Smooth muscle cell (in vitro differentiated cells): Measurements from ENCODE around the gene MFAP1. TPM values are rescaled to one million over a fixed set of nuclear protein-coding genes. Genes with fewer than 3 reads are reported as not detected.

Experiments used
- DNase-seq: peaks from one replicate; lab custom pipeline; 2025; ENCODE audit not compliant: unreplicated experiment; lab: John Stamatoyannopoulos, UW
- H2AFZ ChIP-seq: fragments of 200-600 bp; sonication (generic); 2 replicates; pipeline ENCODE4 v1.6.0; 2016; ENCODE audit warnings: antibody characterized with exemption, low read depth, mild to moderate bottlenecking
- H3F3A ChIP-seq: fragments of 200-600 bp; sonication (generic); 2 replicates; pipeline ENCODE4 v1.6.0; 2017; ENCODE audit warnings: antibody characterized with exemption, low read depth
- H3K27ac ChIP-seq: fragments of 200-600 bp; sonication (generic); 2 replicates; pipeline ENCODE4 v1.5.1; 2016; ENCODE audit warnings: low read depth, mild to moderate bottlenecking
- H3K27me3 ChIP-seq: fragments of 200-600 bp; sonication (generic); 2 replicates; pipeline ENCODE4 v1.6.1; 2016; ENCODE audit warnings: low read depth, mild to moderate bottlenecking
- H3K36me3 ChIP-seq: fragments of 200-600 bp; sonication (generic); 2 replicates; pipeline ENCODE4 v1.5.1; 2016; ENCODE audit warnings: low read depth
- H3K4me1 ChIP-seq: fragments of 200-600 bp; sonication (generic); 2 replicates; pipeline ENCODE4 v1.5.1; 2016; ENCODE audit warnings: low read depth
- H3K4me2 ChIP-seq: fragments of 200-600 bp; sonication (generic); 2 replicates; pipeline ENCODE4 v1.6.0; 2016; ENCODE audit warnings: mild to moderate bottlenecking
- H3K4me3 ChIP-seq: fragments of 200-600 bp; sonication (generic); 2 replicates; pipeline ENCODE4 v1.5.1; 2016; ENCODE audit warnings: mild to moderate bottlenecking
- H3K79me2 ChIP-seq: fragments of 200-600 bp; sonication (generic); 2 replicates; pipeline ENCODE4 v1.6.0; 2016; ENCODE audit warnings: low read depth, mild to moderate bottlenecking
- H3K9ac ChIP-seq: fragments of 200-600 bp; sonication (generic); 2 replicates; pipeline ENCODE4 v1.6.0; 2016; ENCODE audit warnings: low read depth
- H3K9me3 ChIP-seq: fragments of 200-600 bp; sonication (generic); replicated peaks from 2 replicates; pipeline ENCODE4 v1.5.1; 2016; ENCODE audit warnings: low read depth
- H4K20me1 ChIP-seq: fragments of 200-600 bp; sonication (generic); 2 replicates; pipeline ENCODE4 v1.6.0; 2016; ENCODE audit warnings: low read depth
- WGBS: methylation state at CpG from one replicate; pipeline ENCODE4 v1.1.7; 2016; ENCODE audit warnings: low lambda C conversion rate; 5-methylcytosine and 5-hydroxymethylcytosine counted together
- polyA plus RNA-seq: library from polyadenylated mRNA; unstranded; fragments of >200 nt; fragmentation: Nextera tagmentation; extraction: Ambion mirVana; gene quantifications from 2 replicates; pipeline ENCODE4 v1.2.1, GENCODE V29; 2016
- total RNA-seq: library from RNA; depleted of rRNA; stranded (reverse); fragments of >200 nt; gene quantifications from 2 replicates; pipeline ENCODE4 v1.2.3, GENCODE V29; 2014
- TF ChIP-seq, protein P1 (sequence below): fragments of 200-600 bp; sonication (generic); IDR thresholded peaks from 2 replicates; pipeline ENCODE4 v1.5.1; 2017; ENCODE audit warnings: borderline replicate concordance, mild to moderate bottlenecking, antibody characterized with exemption; ENCODE audit not compliant: insufficient read depth, poor library complexity, severe bottlenecking

Gene MFAP1
- total and polyA plus RNA-seq, 2 experiments from 2014 or later, result 34.9 to 41.2 TPM

DNA sequence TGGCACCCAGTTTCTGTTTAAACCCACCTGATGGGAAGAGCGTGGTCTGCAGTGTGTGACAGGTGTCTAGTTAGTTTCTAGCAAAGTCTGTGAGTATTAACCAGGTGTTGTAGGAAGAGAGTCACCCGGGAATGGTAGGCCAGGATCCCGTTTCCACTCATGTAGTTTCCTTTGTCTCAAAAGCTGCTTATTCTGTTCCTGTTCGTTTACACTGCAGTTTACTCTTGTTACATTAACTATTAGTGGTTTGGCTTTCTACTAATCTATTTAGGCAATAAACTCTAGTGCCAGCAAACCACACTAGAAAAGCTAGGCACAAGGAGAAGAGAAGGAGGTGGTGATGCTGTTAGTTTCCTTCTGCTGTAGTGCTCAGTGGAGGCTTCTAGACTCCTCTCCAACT lies 35.1 kb upstream of the MFAP1 start:
- H2AFZ ChIP-seq, result no peak overlapping the region
- no peak overlapping the region for H3K4me3 ChIP-seq
- WGBS, result 89% methylated on average over 4 of the region's 4 CpGs
- H3K4me1 ChIP-seq, result no peaks in the 10 kb centered on the region
- H3K27me3 ChIP-seq, result no peaks in the 10 kb centered on the region
- no peaks in the 10 kb centered on the region for H3K36me3 ChIP-seq
- no peaks in the 10 kb centered on the region for H3K79me2 ChIP-seq
- no peaks in the 10 kb centered on the region for H4K20me1 ChIP-seq
- H3K4me2 ChIP-seq, result no peak overlapping the region
- H3K9ac ChIP-seq, result no peak overlapping the region
- H3F3A ChIP-seq, result no peaks in the 10 kb centered on the region
- H3K9me3 ChIP-seq, result no peaks in the 10 kb centered on the region
- no peak overlapping the region for H3K27ac ChIP-seq
- no peak for DNase-seq
- TF ChIP-seq, protein P1, sequence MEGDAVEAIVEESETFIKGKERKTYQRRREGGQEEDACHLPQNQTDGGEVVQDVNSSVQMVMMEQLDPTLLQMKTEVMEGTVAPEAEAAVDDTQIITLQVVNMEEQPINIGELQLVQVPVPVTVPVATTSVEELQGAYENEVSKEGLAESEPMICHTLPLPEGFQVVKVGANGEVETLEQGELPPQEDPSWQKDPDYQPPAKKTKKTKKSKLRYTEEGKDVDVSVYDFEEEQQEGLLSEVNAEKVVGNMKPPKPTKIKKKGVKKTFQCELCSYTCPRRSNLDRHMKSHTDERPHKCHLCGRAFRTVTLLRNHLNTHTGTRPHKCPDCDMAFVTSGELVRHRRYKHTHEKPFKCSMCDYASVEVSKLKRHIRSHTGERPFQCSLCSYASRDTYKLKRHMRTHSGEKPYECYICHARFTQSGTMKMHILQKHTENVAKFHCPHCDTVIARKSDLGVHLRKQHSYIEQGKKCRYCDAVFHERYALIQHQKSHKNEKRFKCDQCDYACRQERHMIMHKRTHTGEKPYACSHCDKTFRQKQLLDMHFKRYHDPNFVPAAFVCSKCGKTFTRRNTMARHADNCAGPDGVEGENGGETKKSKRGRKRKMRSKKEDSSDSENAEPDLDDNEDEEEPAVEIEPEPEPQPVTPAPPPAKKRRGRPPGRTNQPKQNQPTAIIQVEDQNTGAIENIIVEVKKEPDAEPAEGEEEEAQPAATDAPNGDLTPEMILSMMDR, result no peak

DNA sequence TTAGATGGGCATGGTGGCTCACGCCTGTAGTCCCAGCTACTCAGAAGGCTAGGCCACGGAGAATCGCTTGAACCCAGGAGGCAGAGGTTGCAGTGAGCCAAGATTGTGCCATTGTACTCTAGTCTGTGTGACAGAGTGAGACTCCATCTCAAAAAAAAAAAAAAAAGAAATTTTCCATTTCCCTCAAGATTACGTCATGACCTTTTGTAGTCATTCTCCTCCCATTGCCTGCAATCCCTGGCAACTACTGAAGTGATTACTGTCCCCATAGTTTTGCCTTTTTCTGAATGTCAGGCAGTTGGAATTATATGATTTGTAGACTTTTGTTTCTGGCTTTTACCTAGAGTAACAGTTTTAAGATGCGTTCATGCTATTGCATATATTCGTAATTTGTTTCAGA lies 30.3 kb upstream of the MFAP1 start:
- DNase-seq, result no peak
- no peak overlapping the region for H3K4me2 ChIP-seq
- WGBS, result 88% methylated on average over 6 of the region's 6 CpGs
- H4K20me1 ChIP-seq, result no peaks in the 10 kb centered on the region
- H3K4me3 ChIP-seq, result no peak overlapping the region
- H3K27me3 ChIP-seq, result no peaks in the 10 kb centered on the region
- H3F3A ChIP-seq, result no peaks in the 10 kb centered on the region
- TF ChIP-seq, protein P1, result no peak
- no peaks in the 10 kb centered on the region for H3K9me3 ChIP-seq
- no peak overlapping the region for H3K27ac ChIP-seq
- H2AFZ ChIP-seq, result no peak overlapping the region
- H3K9ac ChIP-seq, result no peak overlapping the region
- no peaks in the 10 kb centered on the region for H3K79me2 ChIP-seq
- H3K36me3 ChIP-seq, result no peaks in the 10 kb centered on the region
- H3K4me1 ChIP-seq, result no peaks in the 10 kb centered on the region

DNA sequence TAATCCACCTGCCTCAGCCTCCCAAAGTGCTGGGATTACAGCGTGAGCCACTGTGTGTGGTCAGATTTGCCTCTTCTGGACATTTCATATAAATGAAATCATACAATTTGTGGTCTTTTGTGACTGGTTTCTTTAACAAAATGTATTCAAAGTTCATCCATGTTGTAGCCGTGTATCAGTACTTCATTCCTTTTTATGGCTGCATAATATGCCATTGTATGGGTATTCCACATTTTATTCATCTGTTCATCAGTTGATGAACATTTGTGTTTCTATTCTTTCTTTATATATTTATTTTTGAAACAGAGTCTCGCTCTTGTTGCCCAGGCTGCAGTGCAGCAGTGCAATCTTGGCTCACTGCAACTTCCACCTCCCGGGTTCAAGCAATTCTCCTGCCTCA lies 28.1 kb upstream of the MFAP1 start:
- TF ChIP-seq, protein P1, result no peak
- H3K9ac ChIP-seq, result no peak overlapping the region
- no peaks in the 10 kb centered on the region for H3K36me3 ChIP-seq
- H3K27me3 ChIP-seq, result no peaks in the 10 kb centered on the region
- DNase-seq, result no peak
- H3K79me2 ChIP-seq, result no peaks in the 10 kb centered on the region
- no peaks in the 10 kb centered on the region for H3K9me3 ChIP-seq
- H3K4me1 ChIP-seq, result no peaks in the 10 kb centered on the region
- no peaks in the 10 kb centered on the region for H4K20me1 ChIP-seq
- H2AFZ ChIP-seq, result no peak overlapping the region
- H3K4me2 ChIP-seq, result no peak overlapping the region
- WGBS, result 96% methylated on average over 4 of the region's 4 CpGs
- no peak overlapping the region for H3K4me3 ChIP-seq
- H3F3A ChIP-seq, result no peaks in the 10 kb centered on the region
- H3K27ac ChIP-seq, result no peak overlapping the region

DNA sequence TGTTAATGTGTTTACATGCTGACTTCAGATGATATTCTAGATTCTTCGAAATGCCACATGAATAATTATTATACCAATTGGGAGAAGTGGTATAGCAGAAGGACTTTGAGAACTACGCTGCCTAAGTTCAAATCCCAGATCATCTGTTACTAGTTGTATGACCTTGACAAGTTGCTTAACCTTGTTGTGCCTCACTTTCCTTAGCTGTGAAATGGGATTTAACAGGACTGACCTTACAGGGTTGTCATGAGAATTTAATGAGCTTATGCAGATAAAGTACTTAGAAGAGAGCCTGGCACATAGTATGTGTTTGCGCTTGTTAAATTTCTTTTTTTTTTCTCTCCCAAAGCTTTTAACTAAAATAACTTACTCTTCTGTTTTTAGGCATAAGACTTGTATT lies 26.8 kb upstream of the MFAP1 start:
- WGBS, result 98% methylated on average over 3 of the region's 3 CpGs
- Histone ChIP-seq H3F3A (no peaks in the 10 kb centered on the region), H3K79me2 (no peaks in the 10 kb centered on the region), H3K27me3 (no peaks in the 10 kb centered on the region), H3K27ac (no peak overlapping the region), H2AFZ (no peak overlapping the region), H3K9ac (no peak overlapping the region), H3K4me3 (no peak overlapping the region), H3K36me3 (no peaks in the 10 kb centered on the region), H3K4me2 (no peak overlapping the region), H3K9me3 (no peaks in the 10 kb centered on the region), H4K20me1 (no peaks in the 10 kb centered on the region), H3K4me1 (no peaks in the 10 kb centered on the region)
- TF ChIP-seq, protein P1, result no peak
- no peak for DNase-seq
